HG02571 (cell line): ENCODE measurements around the gene CACNA1B.
"Not testable (repeated sequence)": the region's sequence is repeated elsewhere in the genome, so short reads cannot be mapped to it uniquely, and the experiment has no call there.

ENCODE experiments used
- ATAC-seq: cut with Tn5 transposase; IDR thresholded peaks from one replicate; pipeline ENCODE4 v1.9.1; 2021; ENCODE audit warnings: mild to moderate bottlenecking, moderate library complexity; ENCODE audit not compliant: unreplicated experiment

CACNA1B gene

DNA sequence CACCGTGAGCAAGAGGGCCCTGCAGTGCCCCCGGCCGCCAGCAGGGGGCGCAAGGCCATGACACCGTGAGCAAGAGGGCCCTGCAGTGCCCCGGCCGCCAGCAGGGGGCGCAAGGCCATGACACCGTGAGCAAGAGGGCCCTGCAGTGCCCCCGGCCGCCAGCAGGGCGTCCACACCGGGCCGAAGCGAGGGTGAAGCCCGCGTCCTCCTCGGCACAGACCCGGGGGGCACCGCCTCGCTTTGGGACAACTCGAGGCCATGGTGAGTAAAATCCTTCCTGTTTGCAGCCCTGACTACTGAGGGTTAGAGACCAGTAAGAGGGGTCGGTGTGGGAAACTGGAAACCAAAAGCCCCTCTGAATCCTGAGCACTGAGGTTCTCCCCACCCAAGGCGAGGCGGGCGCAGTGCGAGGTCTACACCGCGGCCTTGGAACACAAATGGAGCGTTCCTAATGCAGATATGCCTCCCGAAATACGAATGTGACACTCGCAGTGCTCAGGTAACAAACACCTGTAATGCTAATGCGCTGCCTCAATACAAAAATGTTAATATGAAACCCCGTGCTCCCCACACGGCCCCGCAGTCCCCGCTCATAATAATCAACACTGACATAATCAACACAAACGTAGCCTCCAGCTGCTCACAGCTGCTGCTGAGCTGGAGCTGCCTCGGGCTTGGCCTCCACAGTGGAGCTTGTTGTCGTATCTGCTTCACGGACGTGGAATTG lies 249.4 kb downstream of the CACNA1B start:
- not testable (repeated sequence) for ATAC-seq

DNA sequence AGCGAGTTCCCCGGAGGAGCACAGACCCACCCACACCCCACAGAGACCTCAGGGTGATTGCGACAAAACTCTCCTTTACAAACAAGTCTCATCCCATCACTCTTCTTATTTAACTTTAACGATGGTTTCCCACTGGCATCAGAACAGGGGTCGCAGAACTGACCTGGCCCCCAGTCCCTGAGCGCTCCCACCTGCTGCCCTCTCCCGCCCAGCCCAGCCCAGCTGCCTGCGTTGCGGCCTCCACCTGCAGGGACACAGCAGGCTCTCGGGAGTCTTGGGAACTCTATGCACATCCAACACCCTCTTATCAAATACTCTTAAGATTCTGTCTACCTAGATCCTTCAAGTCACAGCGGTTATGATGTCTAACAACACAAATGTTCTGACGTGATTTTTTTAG lies 250.4 kb downstream of the CACNA1B start:
- ATAC-seq: not testable (repeated sequence)

DNA sequence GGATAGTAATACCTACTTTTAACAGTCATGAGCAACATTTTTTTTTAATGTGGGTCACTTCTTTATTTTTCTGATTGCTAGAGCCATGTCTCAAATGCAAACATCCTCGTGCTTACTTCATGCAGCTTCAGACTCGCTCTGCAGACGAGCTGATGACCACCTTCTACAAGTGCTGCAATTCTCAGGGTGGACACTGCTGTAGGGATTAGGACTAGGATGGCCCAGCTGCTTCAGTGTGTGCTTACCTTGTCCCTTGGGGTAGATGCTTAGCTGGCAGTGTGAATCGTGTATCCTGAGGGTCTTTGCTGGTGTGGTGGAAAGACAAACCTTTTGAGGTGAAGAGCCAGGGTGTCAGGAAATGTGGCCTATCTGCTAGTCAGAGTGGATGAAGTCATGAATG lies 251.7 kb downstream of the CACNA1B start:
- ATAC-seq: not testable (repeated sequence)

DNA sequence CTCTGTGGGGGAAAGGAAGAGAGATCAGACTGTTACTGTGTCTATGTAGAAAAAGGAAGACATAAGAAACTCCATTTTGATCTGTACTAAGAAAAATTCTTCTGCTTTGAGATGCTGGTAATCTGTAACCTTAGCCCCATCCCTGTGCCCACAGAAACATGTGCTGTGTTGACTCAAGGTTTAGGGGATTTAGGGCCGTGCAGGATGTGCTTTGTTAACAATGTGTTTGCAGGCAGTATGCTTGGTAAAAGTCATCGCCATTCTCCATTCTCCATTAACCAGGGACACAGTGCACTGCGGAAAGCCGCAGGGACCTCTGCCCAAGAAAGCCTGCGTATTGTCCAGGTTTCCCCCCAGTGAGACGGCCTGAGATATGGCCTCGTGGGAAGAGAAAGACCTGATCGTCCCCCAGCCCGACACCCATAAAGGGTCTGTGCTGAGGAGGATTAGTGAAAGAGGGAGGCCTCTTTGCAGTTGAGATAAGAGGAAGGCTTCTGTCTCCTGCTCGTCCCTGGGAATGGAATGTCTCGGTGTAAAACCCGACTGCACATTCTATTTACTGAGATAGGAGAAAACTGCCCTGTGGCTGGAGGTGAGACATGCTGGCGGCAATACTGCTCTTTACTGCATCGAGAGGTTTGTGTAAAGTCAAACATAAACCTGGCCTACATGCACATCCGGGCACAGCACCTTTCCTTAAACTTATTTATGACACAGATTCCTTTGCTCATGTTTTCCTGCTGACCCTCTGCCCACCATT lies 255.5 kb downstream of the CACNA1B start:
- ATAC-seq: not testable (repeated sequence)

DNA sequence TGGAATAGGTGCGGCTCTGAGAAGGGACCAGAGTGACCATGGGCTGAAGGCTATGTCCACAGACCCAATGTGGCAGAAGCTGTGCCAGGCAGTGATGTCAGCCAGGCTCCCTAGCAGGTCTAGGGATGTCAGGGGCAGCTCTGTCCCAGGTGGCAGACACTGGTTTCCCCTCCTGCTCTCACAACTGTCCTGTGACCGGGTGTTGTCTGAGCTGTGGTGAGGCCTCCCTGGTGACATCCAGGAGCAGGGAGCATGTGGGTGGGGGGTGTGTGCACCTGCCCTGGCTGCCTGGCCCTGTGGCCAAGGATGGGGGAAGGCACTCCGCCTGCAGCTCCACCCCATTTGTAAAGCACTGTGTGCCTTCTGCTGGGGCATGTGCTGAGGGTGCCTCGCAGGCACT lies 257.0 kb downstream of the CACNA1B start:
- ATAC-seq: not testable (repeated sequence)

DNA sequence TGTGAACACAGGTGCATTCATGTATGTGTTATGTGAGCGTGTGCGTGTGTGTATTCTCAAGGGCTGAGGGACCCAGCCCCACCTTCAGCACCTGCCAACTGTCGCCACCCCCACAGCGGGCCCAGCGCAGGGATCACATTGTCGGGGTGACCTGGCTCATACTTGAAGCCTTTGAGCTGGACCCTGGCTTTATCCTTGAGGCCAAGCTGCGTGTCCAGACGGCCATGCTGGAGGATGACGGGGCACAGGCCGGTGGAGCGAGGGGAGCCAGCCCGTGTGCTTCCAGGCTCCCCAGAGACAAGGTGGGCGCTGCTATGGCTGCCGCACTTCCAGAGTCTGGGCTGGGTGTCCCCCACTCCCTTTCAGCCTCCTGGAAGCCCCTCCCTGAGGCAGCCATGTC lies 261.5 kb downstream of the CACNA1B start:
- ATAC-seq: not testable (repeated sequence)

DNA sequence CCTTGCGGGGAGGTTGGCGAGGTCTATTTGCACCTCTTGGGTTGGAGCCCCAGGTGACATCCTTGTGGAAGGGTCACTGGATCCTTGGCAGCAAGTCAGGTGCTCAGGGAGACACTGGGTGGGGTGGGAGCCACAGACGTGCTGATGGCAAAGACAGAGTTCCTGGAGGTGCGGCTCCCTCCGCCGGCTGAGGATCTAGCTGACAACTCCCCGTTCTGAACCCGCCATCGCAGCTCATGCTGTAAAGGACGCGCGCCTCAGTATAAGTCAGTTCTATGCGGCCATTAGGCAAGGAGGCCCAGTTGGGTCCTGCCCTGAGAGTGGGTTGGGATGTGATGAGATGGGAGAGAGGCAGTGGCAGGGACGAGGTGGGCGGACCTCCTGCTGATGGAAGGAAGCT lies 263.4 kb downstream of the CACNA1B start:
- ATAC-seq: not testable (repeated sequence)

DNA sequence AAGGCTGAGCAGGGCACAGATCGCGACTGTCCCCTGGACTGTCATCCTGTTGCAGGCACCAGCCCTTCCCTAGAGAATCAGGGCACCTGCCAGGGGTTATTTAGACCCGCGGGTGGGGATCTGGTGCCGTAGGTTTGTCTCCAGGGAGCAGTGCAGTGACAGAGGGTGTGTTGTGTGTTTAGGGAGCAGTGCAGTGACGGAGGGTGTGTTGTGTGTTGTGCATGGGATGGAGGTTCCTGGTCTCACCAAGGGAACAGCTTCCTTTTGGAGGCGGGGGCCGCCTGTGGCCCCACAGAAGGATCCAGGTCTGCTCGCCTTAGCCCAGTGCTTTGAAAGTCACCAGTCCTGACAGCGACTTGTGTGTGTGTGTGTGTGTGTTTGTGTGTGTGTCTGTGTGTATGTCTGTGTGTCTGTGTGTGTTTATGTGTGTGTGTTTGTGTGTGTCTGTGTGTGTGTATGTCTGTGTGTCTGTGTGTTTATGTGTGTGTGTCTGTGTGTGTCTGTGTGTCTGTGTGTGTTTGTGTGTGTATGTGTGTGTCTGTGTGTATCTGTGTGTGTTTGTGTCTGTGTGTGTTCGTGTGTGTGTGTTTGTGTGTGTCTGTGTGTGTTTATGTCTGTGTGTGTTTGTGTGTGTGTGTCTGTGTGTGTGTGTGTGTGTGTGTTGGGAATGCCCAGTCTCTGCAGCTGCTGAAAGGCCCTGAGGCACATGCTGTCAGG lies 265.1 kb downstream of the CACNA1B start:
- not testable (repeated sequence) for ATAC-seq

DNA sequence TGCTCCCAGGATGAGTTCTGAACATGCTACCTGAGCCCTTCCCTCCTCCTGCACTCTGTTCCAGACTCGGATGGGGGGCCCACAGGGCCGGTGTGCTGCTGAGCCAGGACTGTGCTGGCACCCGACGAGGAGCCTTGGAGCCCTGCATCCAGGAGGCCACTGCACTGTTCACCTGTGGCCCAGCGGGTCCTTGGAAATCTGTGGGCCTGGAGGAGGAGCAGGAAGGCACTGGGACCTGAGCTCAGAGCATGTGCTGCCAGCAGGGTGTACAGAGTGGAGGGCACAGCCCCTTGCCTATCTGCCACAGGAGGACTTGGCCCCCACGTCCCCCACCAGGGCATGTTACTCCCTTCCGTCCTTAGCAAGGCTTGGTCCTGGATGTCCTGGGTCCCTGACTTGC lies 265.9 kb downstream of the CACNA1B start:
- not testable (repeated sequence) for ATAC-seq

DNA sequence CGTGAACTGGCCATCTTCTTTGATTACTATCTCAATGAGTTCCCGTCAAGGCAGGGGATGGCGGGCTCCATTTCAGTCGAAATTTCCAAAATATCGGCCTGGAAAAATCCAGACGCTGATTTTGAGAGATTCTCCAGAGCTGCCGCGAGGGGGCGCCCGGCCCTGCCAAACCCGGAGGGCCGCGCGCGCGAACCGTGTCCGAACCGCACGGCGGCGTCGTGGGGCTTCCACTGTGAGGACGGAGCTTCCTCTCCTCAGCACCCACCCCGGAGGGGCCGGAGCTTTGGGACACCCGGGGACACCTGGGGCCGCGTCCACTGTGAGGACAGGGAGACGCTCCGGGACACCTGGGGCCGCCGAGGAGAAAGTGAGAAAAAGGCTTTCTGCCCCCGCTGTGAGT lies 270.0 kb downstream of the CACNA1B start:
- not testable (repeated sequence) for ATAC-seq

DNA sequence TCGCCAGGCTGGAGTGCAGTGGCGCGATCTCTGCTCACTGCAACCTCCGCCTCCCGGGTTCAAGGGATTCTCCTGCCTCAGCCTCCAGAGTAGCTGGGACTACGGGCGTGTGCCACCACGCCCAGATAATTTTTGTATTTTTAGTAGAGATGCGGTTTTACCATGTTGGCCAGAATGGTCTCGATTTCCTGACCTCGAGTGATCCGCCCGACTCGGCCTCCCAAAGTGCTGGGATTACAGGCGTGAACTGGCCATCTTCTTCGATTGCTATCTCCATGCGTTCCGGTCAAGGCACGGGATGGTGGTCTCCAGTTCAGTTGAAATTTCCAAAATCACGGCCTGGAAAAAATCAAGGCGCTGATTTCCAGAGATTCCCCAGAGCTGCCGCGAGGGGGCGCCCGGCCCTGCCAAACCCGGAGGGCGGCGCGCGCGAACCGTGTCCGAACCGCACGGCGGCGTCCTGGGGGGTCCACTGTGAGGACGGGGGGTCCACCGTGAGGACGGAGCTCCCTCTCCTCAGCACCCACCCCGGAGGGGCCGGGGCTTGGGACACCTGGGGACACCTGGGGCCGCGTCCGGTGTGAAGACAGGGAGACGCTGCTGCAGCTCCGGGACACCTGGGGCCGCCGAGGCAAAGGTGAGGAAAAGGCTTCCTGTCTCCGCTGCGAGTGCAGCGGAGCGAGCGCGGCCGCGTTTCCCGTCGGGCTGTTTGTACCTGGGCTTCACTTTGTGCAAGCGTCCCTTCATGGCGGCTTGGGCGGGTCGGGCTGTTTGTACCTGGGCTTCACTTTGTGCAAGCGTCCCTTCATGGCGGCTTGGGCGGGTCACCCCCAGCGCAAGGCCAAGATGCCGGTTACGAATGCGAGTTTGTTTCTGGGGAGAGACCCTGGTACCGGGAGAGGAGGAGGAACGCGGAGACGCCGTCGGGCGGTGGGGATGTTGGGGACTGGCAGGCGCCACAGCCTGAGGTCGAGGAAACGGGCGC lies 272.4 kb downstream of the CACNA1B start:
- not testable (repeated sequence) for ATAC-seq

DNA sequence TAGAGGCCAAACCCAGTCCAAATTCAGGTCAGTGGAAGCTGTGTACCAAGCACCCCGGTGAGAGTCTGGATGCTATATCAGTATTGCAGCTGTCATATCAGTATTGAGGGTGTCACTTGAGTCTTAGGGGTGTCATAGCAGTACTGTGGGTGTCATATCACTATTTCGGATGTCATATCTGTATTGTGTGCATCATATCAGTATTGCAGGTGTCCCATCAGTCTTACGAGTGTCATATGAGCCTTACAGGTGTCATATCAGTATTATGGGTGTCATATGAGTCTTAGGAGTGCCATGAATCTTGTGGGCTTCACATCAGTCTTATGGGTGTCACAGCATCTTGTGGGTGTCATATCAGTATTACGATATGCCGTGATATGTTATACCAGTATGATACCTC lies 278.2 kb downstream of the CACNA1B start:
- not testable (repeated sequence) for ATAC-seq

DNA sequence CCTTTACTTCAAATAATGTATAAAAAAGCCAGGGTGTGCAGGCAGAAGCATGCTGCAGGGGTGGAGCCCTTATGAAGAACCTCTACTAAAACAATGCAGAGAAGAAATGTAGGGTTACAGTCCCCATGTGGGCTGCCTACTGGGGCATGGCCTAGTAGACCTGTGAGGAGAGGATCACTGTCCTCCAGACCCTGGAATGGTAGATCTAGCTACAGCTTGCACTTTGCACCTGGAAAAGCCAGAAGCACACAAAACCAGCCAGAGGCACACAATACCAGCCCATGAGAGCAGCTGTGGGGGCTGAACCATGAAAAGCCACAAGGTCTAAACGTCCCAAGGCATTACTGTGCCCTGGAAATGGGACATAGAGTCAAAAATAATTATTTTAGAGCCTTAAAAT lies 289.2 kb downstream of the CACNA1B start:
- not testable (repeated sequence) for ATAC-seq
